HL-60/S4 (cell line): ENCODE results near the gene KCNMA1.

ENCODE experiments used
- in situ Hi-C: fragments of 300-500 bp; cut with MboI; formaldehyde crosslinking; loops from 2 replicates; pipeline ENCODE4 v1.14.3; 2022; ENCODE audit warnings: low sequenced_read_pairs

KCNMA1 gene

DNA sequence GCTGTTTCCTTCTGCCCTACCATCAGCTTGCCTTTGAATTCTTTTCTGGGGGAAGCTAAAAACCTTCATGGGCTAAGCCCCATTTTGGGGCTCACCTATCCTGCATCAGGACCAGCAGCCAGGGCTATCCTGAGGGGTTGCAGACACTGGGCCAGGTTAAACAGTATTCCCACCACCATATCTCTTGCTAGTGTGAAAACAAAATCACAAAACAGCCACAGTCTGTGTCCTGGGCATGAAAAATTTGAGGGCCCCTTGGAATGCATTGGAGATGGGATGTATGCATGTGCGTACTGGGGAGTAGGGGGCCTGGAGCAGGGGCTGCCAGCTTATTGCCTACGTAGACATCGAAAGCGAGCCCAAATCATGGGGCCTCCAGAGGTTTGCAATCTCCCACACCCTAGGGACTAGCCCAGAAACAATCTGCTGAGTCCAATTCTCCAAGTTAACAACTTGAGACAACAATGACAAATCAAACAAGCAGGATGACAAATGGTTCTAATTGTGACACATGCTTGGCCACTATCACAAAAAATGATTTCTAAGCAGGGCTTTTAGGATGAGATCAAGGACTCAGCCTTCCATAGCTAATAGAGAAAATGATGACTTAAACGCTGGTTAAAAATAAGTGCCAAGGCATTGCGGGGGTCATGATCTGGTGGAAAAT lies 557.1 kb downstream of the KCNMA1 start:
- in situ Hi-C loops, result no loop called here

DNA sequence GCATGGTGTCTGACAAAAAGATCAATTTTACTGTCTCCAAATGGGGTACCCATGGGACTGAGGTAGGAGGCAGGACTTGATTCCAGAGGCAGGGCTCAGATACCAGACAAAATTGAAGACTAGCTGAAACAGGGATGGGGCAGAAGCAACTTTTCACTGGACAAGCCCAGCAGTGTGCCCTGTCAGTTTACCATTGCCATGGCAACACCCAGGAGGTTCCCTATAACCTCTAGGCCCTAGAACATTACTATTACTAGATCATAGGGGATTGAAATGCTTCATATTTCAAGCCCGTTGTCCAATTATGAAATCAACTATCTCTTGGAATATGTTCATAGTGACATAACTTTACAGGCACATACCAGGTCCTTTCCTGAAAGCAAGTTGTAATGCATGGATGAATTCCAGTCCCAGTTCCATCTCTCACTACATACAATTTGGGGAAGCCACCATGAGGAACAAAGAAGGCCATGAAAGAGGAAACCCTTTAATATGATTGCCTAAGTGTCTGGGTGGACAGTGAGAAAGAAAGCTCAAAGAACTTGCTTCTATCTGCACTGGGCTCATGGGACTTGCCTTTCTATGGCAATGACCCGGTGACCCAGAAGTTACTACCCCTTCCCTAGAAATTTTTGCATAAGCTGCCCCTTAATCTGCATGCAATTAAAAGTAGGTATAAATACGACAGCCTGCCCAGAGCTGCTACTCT lies 557.9 kb downstream of the KCNMA1 start:
- in situ Hi-C loops, result no loop called here

DNA sequence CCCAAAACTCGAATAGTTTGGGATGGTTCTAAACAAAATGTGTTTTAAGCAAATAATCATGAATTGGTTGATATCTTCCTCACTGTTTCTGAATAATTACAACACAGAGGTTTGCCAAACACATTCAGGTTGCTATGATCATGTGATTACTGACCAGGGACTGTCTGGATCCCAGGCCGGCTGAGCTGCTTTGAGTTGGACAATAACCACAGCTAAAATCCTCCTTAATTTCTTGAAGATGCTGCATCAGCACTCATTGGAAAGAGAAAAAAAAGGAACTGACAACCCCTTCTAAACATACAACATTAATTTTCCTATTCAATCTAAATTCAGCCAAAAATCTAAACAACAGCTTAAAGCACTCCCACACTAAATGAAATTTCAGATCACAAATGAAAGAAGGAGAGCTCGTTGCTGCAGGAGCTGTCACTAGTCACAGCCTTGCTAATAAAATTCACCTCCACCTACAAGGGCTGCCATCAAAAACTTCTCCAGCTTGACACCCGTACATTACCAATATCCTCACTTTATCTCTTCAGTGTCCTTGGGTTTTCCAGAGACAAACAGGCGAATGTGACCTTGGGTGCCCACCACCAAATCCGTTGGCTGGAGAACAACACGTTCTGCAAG lies 560.2 kb downstream of the KCNMA1 start:
- in situ Hi-C loops, result no loop called here

DNA sequence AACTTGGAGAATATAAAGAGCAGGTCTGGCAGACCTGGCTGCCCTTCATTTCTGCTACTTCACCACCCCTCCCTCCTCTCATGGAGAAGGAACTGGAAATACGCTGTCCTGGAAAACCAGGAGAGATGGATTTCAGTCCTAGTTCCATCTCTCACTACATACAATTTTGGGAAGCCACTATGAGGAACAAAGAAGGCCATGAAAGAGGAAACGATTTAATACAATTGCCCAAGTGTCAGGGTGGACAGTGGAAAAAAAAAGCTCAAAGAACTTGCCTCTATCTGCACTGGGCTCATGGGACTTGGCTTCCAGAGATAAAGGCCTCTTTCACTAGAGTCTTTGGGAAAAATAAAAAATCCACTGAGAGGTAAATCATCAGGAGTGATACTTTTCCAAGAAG lies 561.7 kb downstream of the KCNMA1 start:
- in situ Hi-C loops, result no loop called here

DNA sequence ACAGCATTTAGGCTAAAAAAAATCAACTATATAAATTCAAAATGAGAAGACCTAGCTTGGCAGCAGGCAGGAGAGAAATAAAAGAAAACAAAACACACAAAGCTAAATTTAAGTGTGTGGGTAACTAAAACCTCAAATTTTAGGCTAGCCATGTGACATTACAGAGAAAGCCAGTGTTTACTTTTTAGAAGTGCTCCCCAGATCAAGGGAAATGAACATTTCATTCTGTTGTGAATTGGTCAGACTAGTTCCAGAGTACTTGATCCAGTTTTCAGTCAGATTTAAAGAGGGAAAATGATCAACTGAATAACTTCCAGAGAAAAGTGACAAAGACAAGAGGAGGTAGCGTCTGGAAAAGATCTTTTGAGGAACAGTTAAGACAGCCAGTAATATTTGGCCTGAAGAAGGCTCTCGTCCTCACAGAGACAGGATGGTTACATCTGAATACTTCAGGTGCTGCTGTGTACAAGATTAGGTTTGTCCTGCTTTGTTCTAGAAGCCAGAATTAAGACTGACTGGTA lies 563.4 kb downstream of the KCNMA1 start:
- in situ Hi-C loops, result no loop called here

DNA sequence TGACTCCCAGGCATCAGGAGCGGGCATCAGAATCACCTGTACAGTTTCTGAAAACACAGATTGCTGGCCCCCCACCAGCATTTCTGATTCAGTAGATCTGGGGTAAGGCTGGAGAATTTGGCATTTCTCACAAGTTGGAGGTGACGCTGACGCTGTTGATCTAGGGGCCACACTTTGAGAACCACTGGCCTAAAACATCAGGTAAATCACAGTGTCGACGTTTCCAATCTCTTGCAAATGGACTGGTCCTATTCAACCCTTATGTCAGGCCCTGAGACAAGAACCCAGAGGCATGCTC lies 564.0 kb downstream of the KCNMA1 start:
- in situ Hi-C loops, result no loop called here

DNA sequence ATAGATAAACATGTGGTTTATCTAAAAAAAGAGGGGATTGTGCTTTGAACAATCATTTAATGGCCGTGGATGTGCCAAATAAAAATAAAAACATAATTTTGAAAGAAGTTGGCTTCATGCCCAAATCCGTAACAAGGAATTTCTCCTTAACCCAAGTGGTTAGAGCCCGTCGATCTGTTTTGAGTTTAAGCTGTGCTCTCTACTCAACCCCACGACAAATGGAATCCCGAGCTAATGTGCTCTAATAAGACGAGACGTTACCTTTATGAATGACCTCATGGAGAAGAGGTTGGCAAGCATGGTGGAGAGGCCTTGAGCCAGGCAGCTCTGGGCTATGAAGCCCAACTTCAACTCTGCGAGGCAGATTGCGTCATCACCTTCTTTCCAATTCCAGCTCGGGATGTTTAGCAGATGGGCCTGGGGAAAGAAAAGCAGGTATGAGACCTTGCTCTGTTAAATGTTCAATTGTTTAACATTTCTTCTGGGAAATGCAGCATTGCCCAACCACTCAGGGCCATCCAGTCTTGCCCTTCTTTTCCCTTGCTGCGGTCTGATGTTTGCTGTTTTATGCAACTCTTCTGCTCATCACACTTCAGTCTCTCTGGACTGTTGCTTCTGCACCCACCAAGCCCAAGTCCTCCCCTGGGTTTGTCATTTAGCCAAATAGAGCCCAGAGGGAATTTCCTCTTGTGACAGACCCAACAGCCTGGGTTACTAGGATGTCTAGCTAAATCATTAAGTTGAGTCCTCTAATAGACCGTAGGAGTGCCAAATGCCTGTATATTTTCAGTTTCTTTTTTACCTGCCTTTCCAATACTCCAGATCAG lies 564.6 kb downstream of the KCNMA1 start:
- in situ Hi-C loops, result no loop called here

DNA sequence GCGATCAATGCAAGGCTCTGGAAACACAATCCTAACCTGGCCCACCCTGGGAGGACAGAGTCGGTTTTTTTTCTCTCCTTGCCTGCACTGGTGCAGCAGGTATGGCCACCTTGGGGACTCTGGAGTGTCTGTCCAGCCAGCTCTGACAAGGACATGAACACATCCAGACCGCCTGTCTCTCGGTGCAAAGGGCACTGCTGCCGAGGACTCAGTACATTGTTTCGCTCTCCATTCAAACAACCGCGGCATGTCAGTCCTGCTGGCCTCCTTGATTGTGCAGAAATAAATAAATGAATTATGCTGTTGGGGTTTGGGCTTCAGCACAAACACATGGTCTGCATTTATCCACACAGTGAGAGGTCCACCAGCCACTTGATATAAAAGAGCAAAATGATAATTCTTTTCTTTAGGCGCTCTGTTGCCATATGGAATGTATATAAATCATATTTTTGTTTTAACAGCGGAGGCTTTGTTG lies 565.2 kb downstream of the KCNMA1 start:
- in situ Hi-C loops, result no loop called here

DNA sequence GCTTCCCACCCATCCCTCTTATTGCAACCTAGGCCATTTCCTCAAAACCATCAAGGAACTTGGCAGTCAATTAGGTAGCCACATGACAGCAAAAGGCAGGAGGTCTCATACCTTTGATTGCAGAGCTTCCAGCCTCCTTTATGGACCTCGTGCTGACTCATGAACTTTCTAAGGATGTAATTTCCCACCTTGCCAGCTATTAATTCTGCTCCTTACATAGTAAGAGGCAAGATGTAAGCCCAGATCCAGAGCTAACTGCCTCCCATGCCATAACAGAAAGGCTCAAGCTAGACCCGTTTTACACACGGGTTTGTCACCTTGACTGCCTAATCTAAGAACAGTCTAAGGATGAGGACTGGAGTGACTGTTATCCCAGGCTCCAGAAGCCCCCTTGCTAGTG lies 565.7 kb downstream of the KCNMA1 start:
- in situ Hi-C loops, result no loop called here

DNA sequence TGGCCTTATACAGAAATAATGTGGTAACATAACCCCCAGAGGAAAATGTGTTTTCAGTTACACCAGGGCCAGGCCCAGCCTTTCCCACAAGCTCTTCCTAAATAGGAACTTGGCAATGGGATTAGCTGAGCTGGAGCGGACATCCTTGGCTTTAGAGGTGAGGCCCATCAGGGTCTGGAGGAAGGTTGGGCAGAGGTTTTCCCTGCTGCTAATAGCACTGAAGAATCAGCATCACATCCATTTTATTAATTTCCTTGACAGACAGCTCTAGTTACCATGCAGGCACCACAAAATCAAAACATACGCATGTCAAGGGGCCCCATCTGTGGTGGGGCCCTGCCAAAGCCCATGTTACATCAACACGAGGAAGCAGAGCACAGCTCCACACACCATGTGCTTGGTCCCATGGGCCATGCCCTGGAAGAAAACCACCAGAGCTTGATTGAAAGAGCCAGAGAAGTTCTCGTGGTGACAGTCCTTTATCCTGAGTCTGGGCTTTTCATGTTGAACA lies 566.6 kb downstream of the KCNMA1 start:
- in situ Hi-C loops, result no loop called here

DNA sequence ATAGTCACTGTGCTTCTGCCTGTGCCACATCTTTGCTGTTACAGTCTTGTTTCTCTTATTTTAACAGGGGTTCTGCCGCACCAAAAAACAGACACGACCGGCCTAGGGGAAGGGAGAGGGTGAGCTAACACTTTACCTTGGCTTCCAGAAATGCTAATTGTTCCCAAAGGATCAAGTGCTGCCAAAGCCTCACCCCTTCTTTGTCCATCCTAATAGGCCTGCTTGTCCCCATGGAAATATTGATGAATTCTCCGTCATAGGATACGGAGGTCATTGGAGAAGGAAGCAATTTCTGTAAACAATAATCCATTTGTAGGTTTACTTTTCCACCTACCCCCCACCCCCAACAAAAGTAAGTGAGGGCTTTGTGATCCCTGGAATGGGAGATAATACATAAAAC lies 567.3 kb downstream of the KCNMA1 start:
- in situ Hi-C loops, result no loop called here

DNA sequence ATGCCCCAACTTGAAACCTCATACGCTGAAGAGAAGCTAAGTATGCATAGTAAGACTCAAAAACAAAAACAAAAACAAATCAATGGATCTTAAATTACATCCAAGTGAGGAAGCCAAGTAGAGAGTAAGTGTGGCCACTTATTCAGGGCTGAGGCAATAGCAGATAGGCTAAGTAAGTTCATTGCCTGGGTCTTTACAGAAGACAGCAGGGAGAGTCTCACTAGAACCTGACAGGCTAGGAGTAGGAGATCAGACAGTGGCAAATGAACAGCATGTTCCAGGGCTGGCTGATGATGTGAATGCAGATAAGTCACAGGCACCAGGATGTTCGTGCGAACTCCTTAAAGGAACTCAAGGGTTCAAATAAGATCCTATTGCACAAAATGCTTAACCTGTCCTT lies 568.6 kb downstream of the KCNMA1 start:
- in situ Hi-C loops, result no loop called here

DNA sequence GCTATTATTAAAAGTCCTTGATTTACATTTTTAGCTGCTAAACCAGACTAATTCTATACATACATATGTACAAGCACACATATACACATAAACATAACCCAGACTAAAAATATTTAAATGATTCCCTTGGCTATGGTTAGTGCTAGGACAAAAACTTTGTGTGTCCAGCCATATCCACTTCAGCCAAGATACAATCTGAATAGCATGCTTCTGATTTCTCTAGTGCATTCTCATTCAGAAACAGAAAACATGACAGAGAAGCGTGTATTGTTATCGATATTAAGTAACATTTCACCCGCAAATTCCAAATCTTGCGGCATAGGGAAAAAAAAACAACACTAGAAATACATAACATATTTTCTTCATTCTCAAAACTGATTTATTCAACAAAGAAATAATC lies 569.3 kb downstream of the KCNMA1 start:
- in situ Hi-C loops, result no loop called here

DNA sequence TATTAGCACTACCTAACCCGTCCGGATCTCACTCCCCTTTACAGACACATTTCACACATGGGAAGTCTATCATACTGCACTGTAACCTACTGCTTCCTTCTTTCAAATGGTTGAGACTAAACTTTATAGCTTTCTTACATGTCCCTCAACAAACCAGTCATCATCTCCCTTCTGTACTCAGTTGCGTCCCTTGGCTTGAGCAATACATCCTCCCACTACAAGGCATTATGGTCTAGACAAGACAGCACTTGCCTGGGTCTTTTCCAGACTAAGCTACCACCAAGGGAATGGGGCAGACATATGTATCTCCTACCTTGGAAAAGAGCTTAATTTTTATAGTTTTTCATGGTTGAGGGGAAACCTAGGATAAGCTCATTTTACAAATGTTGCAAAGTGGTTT lies 575.2 kb downstream of the KCNMA1 start:
- in situ Hi-C loops, result no loop called here

DNA sequence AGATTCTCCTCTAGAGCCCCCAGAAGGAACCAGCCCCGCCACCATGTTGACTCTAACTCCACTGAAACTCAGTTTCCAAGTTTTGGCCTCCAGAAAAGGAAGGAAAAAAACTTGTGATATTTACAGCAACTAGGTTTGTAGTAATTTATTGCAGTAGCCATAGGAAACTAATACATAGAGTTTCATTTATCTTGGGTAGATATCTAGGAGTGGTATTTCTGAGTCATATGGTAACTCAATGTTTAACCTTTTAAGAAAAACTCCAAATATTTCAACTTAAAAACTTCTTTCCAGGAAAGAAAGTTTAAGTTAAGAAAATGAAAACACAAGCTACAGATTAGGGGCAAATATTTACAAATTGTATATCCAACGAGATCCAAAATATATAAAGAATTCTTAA lies 576.7 kb downstream of the KCNMA1 start:
- in situ Hi-C loops, result no loop called here

DNA sequence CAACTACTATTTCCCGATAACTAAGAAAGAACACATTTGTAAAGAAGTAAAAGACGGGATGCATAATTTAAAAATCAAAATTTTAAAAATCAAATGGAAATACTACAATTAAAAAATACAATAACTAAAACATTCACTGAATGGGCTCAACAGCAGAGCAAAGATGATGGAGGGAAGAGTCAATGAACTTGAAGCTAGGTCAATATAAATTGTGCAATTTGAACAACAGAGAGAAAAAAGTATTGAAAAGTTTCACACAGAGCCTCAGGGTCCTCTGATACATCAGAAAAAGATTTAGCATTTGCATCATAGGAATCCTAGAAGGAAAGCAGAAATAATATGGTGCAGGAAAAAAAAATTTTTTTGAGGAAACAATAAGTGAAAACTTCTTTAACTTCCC lies 581.0 kb downstream of the KCNMA1 start:
- in situ Hi-C loops, result no loop called here

DNA sequence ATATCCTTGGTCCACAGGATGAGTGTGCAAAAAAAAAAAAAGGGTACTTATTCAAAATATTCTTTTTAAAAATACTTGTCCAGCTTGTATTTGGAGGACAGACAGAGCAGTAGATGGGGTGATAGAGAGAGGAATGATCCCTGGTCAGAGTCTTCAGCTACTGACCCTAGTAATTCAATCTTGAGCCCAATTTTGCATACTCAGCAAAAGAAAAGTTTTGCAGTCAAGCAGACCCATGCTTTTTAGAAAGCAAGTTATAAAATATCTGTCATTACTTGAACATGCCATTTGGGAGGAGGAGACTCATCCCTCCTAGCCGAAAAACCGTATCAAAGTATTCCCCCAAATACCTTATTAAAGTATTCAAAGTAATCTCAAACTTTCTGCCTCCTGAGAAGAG lies 585.0 kb downstream of the KCNMA1 start:
- in situ Hi-C loops, result no loop called here

DNA sequence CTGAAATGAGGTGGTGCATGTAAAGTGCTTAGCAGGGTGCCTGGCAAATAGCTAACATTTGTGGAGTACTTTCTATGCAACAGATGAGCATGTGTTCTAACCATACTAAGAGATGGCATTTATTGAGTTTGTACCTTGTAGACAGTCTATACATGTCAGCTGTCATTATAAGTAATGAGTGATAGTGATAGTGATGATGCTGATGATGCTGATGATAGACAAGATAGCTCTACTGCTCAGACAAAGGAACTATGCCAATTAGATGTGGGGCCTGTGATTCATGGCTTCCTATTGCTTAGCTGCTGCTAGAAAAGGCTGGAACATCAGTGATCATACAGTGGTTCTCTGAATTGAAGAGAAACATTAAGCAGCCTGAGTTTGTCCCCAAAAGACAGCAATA lies 585.8 kb downstream of the KCNMA1 start:
- in situ Hi-C loops, result no loop called here

DNA sequence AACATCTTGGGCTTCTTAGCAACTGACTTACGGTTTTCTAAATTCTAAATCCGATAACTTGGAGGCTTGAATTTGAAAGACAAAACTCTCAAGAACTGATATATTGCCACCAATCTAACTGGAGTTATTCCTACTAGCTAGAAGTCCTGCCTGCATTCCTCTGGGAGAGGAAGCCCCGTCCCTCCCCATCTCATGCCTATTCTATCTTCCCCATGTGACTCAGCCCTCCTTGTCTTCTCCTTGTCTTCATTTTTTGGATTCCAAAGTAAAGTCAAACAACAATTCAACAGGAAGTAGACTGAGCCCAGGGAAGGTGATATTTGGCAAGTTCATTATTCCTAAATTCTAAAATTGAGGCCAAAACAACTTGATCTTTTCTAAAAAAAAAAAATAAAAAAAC lies 587.7 kb downstream of the KCNMA1 start:
- in situ Hi-C loops, result no loop called here

DNA sequence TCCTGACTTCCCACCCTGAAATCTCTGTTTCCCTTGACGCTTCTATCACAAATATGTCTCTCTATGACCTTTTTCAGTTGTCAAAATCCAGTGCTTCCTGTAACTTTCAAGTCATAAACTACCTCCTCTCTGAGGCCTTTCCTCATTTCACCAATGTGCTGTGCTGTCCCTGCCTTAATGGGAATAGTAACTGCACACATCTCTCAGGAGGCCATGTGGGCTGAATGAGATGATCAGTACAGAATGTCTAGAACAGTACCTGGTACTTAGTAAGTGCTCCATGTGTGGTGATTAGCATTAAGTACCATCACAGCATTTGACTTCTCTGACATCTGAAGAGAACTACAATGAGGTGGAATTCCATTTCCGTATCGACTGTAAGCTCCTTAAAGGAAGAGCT lies 588.5 kb downstream of the KCNMA1 start:
- in situ Hi-C loops, result no loop called here

DNA sequence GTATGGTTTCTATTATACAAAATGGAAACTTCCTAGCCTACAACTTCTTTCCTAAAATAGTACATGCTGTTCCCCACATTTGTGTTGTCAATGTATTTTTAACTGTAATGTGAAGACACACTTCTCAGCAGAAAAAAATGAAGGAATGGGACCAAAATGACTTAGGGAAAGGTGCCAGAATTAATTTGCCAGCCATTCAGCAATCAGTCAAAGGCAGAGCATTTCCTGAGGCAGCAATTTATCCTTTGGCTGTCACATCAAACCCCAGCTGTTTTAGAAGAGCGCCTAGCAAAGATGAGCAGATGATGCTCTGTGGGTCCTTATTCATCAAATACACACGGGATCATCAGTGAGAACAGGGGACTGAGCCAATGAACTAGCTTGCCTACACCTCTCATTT lies 592.5 kb downstream of the KCNMA1 start:
- in situ Hi-C loops, result no loop called here
